Thoracic aorta (tissue), 2 donors: ENCODE results near the gene ADRB2. TPM values are rescaled to one million over a fixed set of nuclear protein-coding genes. Genes with fewer than 3 reads are reported as not detected.

Experiments
- ATAC-seq: fragments of 150-250 bp; one replicate; pipeline ENCODE4 v1.8.0; 2017; ENCODE audit warnings: low read depth; ENCODE audit not compliant: insufficient number of reproducible peaks, low FRiP score
- DNase-seq: peaks from one replicate; pipeline ENCODE4 v3.0.0-alpha.2; 2020; ENCODE audit warnings: low spot score
- H3K27ac ChIP-seq, 2 donors: fragments of 200-600 bp; sonication (generic); 1 replicate in 1 of 2; 2 replicates in 1 of 2; pipeline ENCODE4 v1.5.1; 2016; ENCODE audit warnings: mild to moderate bottlenecking in 2 of 2, moderate library complexity in 2 of 2
- H3K27me3 ChIP-seq: fragments of 200-600 bp; sonication (generic); replicated peaks from 2 replicates; pipeline ENCODE4 v1.6.0; 2016; ENCODE audit warnings: mild to moderate bottlenecking; ENCODE audit not compliant: insufficient read depth
- H3K36me3 ChIP-seq: fragments of 200-600 bp; sonication (generic); one replicate; pipeline ENCODE4 v1.5.1; 2016
- H3K4me1 ChIP-seq, 2 donors: fragments of 200-600 bp; sonication (generic); 1 replicate in 1 of 2; 2 replicates in 1 of 2; pipeline versions ENCODE4 v1.5.1 to v1.6.0; 2016; ENCODE audit warnings: low read depth in 2 of 2, mild to moderate bottlenecking in 1 of 2; ENCODE audit not compliant: control insufficient read depth in 1 of 2
- H3K4me3 ChIP-seq: fragments of 200-600 bp; sonication (generic); 2 replicates; pipeline ENCODE4 v1.5.1; 2016; ENCODE audit warnings: mild to moderate bottlenecking
- H3K9me3 ChIP-seq: fragments of 200-600 bp; sonication (generic); 2 replicates; pipeline ENCODE4 v1.5.1; 2016
- total RNA-seq, 2 donors: library from RNA; depleted of rRNA; stranded (reverse); fragments of >200 nt; gene quantifications; one replicate each; pipeline versions ENCODE4 v1.1.0 to v1.2.3, GENCODE V29; 2016
- TF ChIP-seq, protein P1 (sequence below): fragments of 200-600 bp; sonication (generic); IDR thresholded peaks from one replicate; pipeline ENCODE4 v1.5.1; 2019; ENCODE audit warnings: antibody characterized with exemption

The ADRB2 gene
- total RNA-seq, 2 donors from 2014 or later, result 2.8 to 3.7 TPM

GRCh38 chr5:148840531-148840930 lies 14.1 kb downstream of the ADRB2 start:
- Histone ChIP-seq H3K27ac (no peak overlapping the region), H3K27me3 (no peaks in the 10 kb centered on the region), H3K4me3 (no peak overlapping the region), H3K4me1 (no peaks in the 10 kb centered on the region), H3K9me3 (no peaks in the 10 kb centered on the region), H3K36me3 (no peaks in the 10 kb centered on the region)
- no peak for DNase-seq
- TF ChIP-seq, protein P1, sequence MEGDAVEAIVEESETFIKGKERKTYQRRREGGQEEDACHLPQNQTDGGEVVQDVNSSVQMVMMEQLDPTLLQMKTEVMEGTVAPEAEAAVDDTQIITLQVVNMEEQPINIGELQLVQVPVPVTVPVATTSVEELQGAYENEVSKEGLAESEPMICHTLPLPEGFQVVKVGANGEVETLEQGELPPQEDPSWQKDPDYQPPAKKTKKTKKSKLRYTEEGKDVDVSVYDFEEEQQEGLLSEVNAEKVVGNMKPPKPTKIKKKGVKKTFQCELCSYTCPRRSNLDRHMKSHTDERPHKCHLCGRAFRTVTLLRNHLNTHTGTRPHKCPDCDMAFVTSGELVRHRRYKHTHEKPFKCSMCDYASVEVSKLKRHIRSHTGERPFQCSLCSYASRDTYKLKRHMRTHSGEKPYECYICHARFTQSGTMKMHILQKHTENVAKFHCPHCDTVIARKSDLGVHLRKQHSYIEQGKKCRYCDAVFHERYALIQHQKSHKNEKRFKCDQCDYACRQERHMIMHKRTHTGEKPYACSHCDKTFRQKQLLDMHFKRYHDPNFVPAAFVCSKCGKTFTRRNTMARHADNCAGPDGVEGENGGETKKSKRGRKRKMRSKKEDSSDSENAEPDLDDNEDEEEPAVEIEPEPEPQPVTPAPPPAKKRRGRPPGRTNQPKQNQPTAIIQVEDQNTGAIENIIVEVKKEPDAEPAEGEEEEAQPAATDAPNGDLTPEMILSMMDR, result no peak
- no peak for ATAC-seq

GRCh38 chr5:148841519-148841918 lies 15.1 kb downstream of the ADRB2 start:
- TF ChIP-seq, protein P1, result no peak
- Histone ChIP-seq H3K27ac (no peak overlapping the region), H3K27me3 (no peaks in the 10 kb centered on the region), H3K4me3 (no peak overlapping the region), H3K36me3 (no peaks in the 10 kb centered on the region), H3K9me3 (no peaks in the 10 kb centered on the region), H3K4me1 (no peaks in the 10 kb centered on the region)
- DNase-seq (no peak), ATAC-seq (no peak)

- ATAC-seq (no peak), DNase-seq (no peak)
- Histone ChIP-seq H3K4me1 (no peaks in the 10 kb centered on the region), H3K4me3 (no peak overlapping the region), H3K27ac (no peak overlapping the region), H3K27me3 (no peaks in the 10 kb centered on the region), H3K9me3 (no peaks in the 10 kb centered on the region), H3K36me3 (no peaks in the 10 kb centered on the region)
- TF ChIP-seq, protein P1, result no peak
Measured at GRCh38 chr5:148842161-148842560, 15.8 kb downstream of the ADRB2 start.

DNA sequence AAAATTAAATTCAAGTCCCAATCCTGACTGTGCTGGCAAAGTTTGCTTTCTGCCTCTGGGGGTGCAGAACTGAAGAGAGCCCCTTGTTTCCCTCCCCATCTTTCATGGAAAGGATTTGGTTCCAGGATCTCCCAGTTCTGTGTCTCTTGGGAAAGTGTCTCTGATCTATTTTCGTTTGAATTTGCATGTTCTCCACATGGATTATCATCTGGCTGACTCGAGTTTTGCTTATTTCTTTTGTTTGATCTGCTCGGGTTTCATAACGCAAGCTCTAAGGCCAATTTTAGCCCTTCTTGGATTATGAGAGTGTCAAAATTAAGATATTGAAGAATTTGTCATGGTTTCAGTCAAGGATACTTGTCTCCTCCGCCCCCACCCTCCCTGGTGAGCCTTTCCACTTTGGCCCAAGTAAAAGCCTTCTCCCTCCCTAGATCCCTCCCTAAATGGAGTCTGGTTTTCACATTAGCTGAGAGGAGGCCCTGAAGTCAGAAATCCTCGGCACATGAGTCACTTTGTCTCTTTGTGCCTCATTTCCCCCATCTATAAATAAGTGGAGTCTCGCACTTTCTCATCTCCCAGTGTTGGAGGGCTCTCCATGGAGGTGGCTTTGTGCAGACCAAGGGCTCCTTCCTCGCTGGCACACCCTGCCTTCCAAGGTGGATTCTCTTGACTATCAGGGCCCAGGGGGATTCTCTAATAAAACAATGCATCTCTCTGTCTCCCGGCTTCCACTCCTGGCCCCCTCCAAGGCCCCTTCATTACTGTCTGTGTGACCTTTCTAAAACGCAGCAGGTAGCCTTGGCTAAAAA lies 17.3 kb downstream of the ADRB2 start:
- no peaks in the 10 kb centered on the region for H3K36me3 ChIP-seq
- TF ChIP-seq, protein P1, result no peak
- no peaks in the 10 kb centered on the region for H3K4me1 ChIP-seq
- no peaks in the 10 kb centered on the region for H3K27me3 ChIP-seq
- no peaks in the 10 kb centered on the region for H3K9me3 ChIP-seq
- DNase-seq (no peak), ATAC-seq (no peak)
- no peak overlapping the region for H3K27ac ChIP-seq
- no peak overlapping the region for H3K4me3 ChIP-seq

- Histone ChIP-seq H3K4me3 (no peak overlapping the region), H3K27me3 (no peaks in the 10 kb centered on the region), H3K4me1 (no peaks in the 10 kb centered on the region), H3K27ac (no peak overlapping the region), H3K36me3 (no peaks in the 10 kb centered on the region), H3K9me3 (no peaks in the 10 kb centered on the region)
- DNase-seq (no peak), ATAC-seq (no peak)
- TF ChIP-seq, protein P1, result no peak
Measured at GRCh38 chr5:148844433-148845280, 18.2 kb downstream of the ADRB2 start.
